SHP77 treated with DMSO at 0.1 percent for 48 hours (cell line): ENCODE measurements around the gene SERPINI1.
"Not testable (repeated sequence)": the region's sequence is repeated elsewhere in the genome, so short reads cannot be mapped to it uniquely, and the experiment has no call there.

Source experiments
- DNase-seq: peaks from one replicate; lab custom pipeline; 2025; lab: John Stamatoyannopoulos, UW

SERPINI1 gene

GRCh38 chr3:167787440-167787839 lies 51.9 kb downstream of the SERPINI1 start:
- DNase-seq, result no peak

DNA sequence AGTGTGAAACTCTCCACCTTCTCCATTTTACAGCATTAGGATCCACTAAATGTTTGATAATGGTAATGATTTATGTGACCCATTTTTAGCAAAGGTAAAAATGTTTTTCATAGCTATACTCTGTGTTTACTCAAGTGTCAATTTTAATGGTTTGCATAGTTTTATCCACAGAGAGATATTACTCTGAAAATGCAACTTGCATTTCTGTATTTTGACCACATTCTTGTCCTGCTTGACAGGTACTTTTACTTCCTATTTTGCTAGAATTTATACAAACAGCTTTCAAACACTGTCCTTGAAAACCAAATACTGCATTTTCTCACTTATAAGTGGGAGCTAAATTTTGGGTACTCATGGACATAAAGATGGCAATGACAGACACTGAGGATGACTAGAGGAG lies 62.9 kb downstream of the SERPINI1 start:
- no peak for DNase-seq

- DNase-seq, result no peak
Observed at GRCh38 chr3:167808910-167809309, 73.4 kb downstream of the SERPINI1 start.

- no peak for DNase-seq
Observed at GRCh38 chr3:167810236-167810635, 74.7 kb downstream of the SERPINI1 start.

GRCh38 chr3:167811031-167811430 lies 75.5 kb downstream of the SERPINI1 start:
- no peak for DNase-seq

- DNase-seq, result no peak
Observed at GRCh38 chr3:167813169-167814123, 77.9 kb downstream of the SERPINI1 start.

DNA sequence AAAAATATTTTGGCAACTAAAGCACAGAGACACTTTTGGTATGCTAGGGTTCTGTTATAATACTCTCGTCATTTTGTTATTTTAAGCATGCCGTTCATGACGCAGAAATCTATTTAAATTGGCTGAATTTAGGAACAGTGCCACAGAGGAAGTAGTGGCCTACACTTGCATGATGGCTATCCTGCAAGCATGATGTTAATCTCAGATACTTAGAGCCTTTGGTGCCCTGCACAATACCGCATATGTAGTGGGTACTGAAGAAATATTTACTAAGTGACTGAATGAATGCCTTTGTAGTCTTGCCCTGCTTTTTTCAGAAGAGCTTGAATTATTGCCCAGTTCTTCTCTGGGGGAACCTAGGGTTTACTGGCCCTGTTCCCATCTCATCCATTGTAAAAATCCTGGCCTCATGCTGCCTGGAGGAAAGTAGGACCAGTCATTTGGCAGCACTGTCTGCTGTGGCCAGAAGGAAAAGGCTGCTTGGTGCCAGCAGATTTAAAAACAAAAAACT lies 79.0 kb downstream of the SERPINI1 start:
- DNase-seq, result no peak

DNA sequence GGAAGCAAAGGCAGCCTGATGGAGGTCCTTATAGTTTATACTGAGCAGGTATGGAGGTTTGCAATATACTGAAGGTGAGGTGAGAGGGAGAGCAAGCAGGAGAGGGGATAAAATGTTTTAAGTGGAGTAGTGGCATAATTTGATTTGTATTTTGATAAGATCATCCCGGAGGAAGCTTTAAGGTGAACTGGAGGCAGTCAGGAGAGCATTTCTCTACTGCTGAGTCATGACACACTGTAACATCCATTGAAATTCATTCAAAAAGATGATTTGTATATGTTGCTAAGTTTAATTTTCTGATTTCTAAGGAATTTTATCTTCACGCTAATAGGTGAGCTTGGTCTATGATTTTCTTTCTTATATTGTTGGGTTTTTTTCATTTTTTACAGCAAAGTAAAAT lies 81.4 kb downstream of the SERPINI1 start:
- no peak for DNase-seq

GRCh38 chr3:167820102-167820865 lies 84.8 kb downstream of the SERPINI1 start:
- DNase-seq, result no peak

- DNase-seq, result no peak
Observed at GRCh38 chr3:167821248-167821805, 85.8 kb downstream of the SERPINI1 start.

DNA sequence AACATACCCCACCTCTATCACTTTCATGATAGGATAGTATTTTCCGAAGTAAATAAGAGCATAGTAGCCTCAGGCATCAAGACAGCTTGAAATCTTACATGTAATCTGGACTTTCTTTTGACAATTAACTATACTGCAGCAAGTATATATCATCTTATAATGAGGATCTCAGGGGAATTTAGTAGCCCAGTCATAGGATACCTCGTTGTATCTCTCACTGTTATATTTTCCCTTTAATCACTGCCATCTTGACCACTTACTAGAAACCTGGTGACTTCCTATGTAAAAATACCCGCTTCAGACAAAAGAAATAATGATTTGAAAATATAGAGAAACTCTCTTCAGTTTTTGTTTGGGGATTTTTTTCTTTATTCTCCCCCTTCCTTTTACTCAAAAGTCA lies 88.2 kb downstream of the SERPINI1 start:
- DNase-seq, result no peak

GRCh38 chr3:167827588-167827987 lies 92.1 kb downstream of the SERPINI1 start:
- not testable (repeated sequence) for DNase-seq

- no peak for DNase-seq
Observed at GRCh38 chr3:167829071-167829470, 93.5 kb downstream of the SERPINI1 start.

- no peak for DNase-seq
Observed at GRCh38 chr3:167830007-167830406, 94.5 kb downstream of the SERPINI1 start.

DNA sequence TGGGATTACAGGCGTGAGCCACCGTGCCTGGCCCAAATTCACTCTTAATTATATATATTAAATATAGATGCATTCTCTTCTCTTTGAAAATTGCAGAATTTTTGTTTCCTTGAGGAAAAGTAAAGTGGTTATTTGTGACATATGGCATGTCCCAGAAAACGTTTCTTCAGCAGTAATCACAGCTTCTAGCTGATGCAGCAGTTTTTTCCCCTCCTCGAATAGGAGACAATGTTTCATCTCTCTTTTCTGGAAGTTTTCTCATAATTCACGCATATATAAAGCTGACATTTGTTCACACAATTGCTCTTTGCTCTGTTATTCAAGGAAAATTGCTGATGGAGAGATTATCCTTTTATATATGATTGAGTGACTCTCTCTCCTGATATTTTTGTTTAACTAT lies 99.8 kb downstream of the SERPINI1 start:
- no peak for DNase-seq

- no peak for DNase-seq
Observed at GRCh38 chr3:167835953-167836352, 100.4 kb downstream of the SERPINI1 start.

GRCh38 chr3:167837466-167837865 lies 101.9 kb downstream of the SERPINI1 start:
- no peak for DNase-seq

- DNase-seq, result no peak
Observed at GRCh38 chr3:167839460-167840134, 104.1 kb downstream of the SERPINI1 start.

DNA sequence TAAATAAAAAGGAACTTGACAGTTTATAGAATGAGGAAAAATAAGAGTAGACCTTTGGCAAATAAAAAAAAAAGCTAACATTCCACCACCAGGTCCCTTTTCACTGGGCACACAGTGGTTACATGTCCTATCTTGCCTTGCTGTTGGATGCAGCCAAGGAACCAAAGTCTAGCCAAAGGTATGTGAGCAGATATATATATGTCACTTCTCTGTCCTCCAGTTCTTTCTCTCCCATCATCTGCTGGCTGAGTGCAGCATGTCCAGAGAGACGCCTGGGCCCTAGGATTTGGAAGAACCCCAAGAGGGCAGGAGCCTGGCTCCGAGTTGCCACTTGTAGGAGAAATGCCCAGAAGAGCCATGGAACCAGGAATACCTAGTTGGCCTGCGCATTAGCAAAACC lies 104.7 kb downstream of the SERPINI1 start:
- DNase-seq, result no peak

DNA sequence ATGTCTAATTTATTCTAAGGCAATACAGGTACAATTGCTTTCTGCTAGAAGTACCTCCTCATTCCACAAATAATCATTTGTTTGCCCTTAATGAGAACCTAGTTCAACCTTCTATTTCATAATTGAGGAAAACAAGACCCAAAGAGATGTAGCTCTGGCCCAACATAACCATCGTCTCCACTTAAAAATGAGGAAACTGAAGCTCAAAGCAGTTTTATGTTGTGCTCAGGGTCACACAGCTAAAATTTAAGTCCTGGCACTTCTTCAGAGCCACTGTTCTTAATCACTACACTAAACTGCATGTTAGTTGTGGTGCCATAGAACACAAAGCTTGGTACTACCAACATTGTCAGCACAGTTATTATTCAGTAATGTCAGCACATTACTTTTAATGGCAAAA lies 108.0 kb downstream of the SERPINI1 start:
- no peak for DNase-seq

- no peak for DNase-seq
Observed at GRCh38 chr3:167843886-167844285, 108.4 kb downstream of the SERPINI1 start.

- DNase-seq, result no peak
Observed at GRCh38 chr3:167844528-167844927, 109.0 kb downstream of the SERPINI1 start.
